ENCODE data around the gene KIR3DL2.
"Not testable (repeated sequence)": the region's sequence is repeated elsewhere in the genome, so short reads cannot be mapped to it uniquely, and the experiment has no call there.

- not testable (repeated sequence) for TF ChIP-seq CTCF (IDR thresholded peaks at IDR 0.05; ENCODE audit: low read depth, low read length); EZH2phosphoT487 (IDR thresholded peaks at IDR 0.05; ENCODE audit: low read depth)
These were observed 34.0 kb upstream of the KIR3DL2 start, which contains the start of gene KIR3DL1 for GRCh38 chr19:54816251-54816650.

Data from OCI-LY3 (cell line).